Subcutaneous abdominal adipose tissue (tissue), 5 donors: ENCODE data around the gene ABTB2.
"Not testable (repeated sequence)": the region's sequence is repeated elsewhere in the genome, so short reads cannot be mapped to it uniquely, and the experiment has no call there.

Source experiments
- H3K27ac ChIP-seq: one replicate; pipeline ENCODE4 v1.7.0; 2013; ENCODE audit warnings: low read depth, mild to moderate bottlenecking, inconsistent platforms, low read length, moderate library complexity
- H3K27me3 ChIP-seq, 5 donors: one replicate each; pipeline ENCODE4 v1.7.0; 2013; ENCODE audit warnings: low read length in 5 of 5, inconsistent platforms in 1 of 5; ENCODE audit not compliant: control insufficient read depth in 5 of 5, insufficient read depth in 4 of 5
- H3K36me3 ChIP-seq, 5 donors: one replicate each; pipeline ENCODE4 v1.7.0; 2013; ENCODE audit warnings: low read length in 5 of 5; ENCODE audit not compliant: control insufficient read depth in 5 of 5, insufficient read depth in 5 of 5
- H3K4me1 ChIP-seq, 5 donors: one replicate each; pipeline ENCODE4 v1.7.0; 2013; ENCODE audit warnings: low read length in 5 of 5, mild to moderate bottlenecking in 3 of 5, moderate library complexity in 1 of 5; ENCODE audit not compliant: control insufficient read depth in 5 of 5, insufficient read depth in 5 of 5
- H3K4me3 ChIP-seq, 5 donors: one replicate each; pipeline ENCODE4 v1.7.0; 2013; ENCODE audit warnings: low read length in 5 of 5, low read depth in 1 of 5
- H3K9ac ChIP-seq, 5 donors: one replicate each; pipeline ENCODE4 v1.7.0; 2013; ENCODE audit warnings: low read length in 5 of 5, mild to moderate bottlenecking in 4 of 5, moderate library complexity in 3 of 5
- H3K9me3 ChIP-seq, 5 donors: one replicate each; pipeline ENCODE4 v1.7.0; 2013; ENCODE audit warnings: low read length in 5 of 5; ENCODE audit not compliant: control insufficient read depth in 5 of 5
- donor health status: healthy.
- donor health status: healthy.
- donor health status: healthy.
- donor health status: healthy.
- donor health status: healthy.

Gene ABTB2

GRCh38 chr11:34225091-34225490 is 132.7 kb downstream of the ABTB2 start:
- peaks cover 2 to 16% (median 14%) of the 10 kb centered on the region in 5 donors for H3K4me1 ChIP-seq
- no peak overlapping the region for H3K9ac ChIP-seq
- no peaks in the 10 kb centered on the region for H3K27me3 ChIP-seq
- H3K36me3 ChIP-seq, result no peaks in the 10 kb centered on the region
- H3K27ac ChIP-seq, result no peak overlapping the region
- no peaks in the 10 kb centered on the region for H3K9me3 ChIP-seq
- no peak overlapping the region for H3K4me3 ChIP-seq

- Histone ChIP-seq H3K4me3 (no peak overlapping the region), H3K9me3 (no peaks in the 10 kb centered on the region), H3K27ac (no peak overlapping the region), H3K27me3 (no peaks in the 10 kb centered on the region), H3K4me1 (peaks cover 2 to 22% (median 20%) of the 10 kb centered on the region in 5 donors), H3K9ac (no peak overlapping the region), H3K36me3 (no peaks in the 10 kb centered on the region)
Measured at GRCh38 chr11:34224434-34224966, 133.3 kb downstream of the ABTB2 start.

DNA sequence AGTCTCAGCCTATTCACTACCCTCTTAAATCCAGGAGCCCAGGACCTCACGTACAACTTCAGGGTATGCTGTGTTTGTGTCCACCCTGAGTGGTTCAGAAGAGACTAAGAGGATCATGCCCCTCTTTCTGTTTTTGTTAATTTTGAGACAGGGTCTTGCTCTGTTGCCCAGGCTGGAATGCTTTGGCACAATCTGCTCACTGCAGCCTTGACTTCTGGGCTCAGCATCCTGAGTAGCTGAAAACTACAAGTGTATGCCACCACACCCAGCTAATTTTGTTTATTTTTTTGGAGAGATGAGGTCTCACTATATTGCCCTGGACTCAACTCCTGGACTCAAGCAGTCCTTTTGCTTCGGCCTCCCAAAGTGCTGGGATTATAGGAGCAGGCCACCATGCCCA is 133.9 kb downstream of the ABTB2 start:
- Histone ChIP-seq H3K27ac (no peak overlapping the region), H3K36me3 (no peaks in the 10 kb centered on the region), H3K27me3 (no peaks in the 10 kb centered on the region), H3K9ac (no peak overlapping the region), H3K9me3 (no peaks in the 10 kb centered on the region), H3K4me3 (no peak overlapping the region), H3K4me1 (peaks cover 2 to 24% (median 20%) of the 10 kb centered on the region in 5 donors)

DNA sequence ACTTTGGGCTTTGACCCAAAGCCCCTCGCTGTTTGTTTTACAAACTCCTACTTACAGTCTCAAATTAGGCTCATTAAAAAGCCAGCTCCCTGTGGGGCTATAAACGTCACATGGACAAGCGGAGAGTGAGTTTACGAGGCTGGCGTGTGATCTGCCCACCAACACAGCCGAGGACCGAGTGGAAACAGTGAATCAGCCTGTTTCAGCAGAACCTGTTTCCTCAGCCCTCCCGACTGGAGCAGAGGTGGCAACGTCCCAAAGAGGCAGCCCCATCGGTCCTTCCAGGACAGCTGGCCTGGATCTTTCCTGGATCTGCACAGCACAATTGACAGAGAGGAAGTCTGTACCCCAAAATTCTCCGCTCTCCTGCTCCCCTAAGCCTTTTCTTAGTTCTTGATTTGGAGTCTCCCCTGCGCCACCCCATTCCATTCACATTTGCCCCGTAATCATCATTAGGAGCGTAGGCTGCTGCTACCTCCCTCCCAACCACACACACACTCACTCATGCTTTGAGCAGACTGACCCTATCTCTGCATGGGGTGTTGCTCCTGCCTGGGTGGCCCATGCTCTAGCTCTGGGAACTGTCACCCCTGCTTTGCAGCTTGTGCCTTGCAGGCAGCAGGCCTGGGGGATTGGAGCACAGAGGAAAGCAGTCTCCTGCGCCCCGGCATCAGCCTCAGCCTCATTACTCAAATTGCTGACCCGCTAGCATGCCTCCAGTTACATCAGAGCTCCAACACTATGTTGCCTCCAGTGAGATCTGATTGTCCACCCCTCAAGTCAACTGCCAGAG is 134.6 kb downstream of the ABTB2 start:
- no peak overlapping the region for H3K27ac ChIP-seq
- H3K4me3 ChIP-seq, result peak overlapping the region in 1 of 5 donors; percentile 32
- H3K36me3 ChIP-seq, result no peaks in the 10 kb centered on the region
- H3K9ac ChIP-seq, result no peak overlapping the region
- no peaks in the 10 kb centered on the region for H3K27me3 ChIP-seq
- no peaks in the 10 kb centered on the region for H3K9me3 ChIP-seq
- peaks cover 2 to 24% (median 20%) of the 10 kb centered on the region in 5 donors for H3K4me1 ChIP-seq

- no peaks in the 10 kb centered on the region for H3K27me3 ChIP-seq
- H3K9me3 ChIP-seq, result no peaks in the 10 kb centered on the region
- H3K4me3 ChIP-seq, result no peak overlapping the region
- H3K36me3 ChIP-seq, result no peaks in the 10 kb centered on the region
- no peak overlapping the region for H3K27ac ChIP-seq
- H3K9ac ChIP-seq, result no peak overlapping the region
- peaks cover 2 to 24% (median 20%) of the 10 kb centered on the region in 5 donors for H3K4me1 ChIP-seq
Measured at GRCh38 chr11:34222030-34222429, 135.8 kb downstream of the ABTB2 start.

DNA sequence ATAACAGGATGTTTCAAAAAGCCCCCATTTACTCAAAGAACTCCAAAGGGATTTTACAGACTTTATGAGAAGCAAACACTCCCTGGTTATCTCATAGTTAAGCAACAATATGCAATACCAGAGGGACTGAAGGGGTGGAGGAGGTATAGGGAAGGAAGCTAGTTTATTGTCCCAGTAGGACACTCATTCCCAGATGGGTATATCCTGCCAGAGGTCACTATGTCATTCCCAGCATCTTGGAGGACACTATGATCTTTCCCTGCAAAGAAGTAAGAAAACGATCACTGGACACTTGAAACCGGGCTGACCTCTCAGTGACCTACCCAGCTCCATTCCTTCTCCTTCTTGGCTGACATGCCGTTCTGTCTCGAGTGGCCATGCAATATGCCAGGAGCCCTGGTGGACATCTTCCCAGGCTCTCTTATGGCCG is 137.9 kb downstream of the ABTB2 start:
- H3K9ac ChIP-seq, result no peak overlapping the region
- H3K4me1 ChIP-seq, result peaks cover 2 to 24% (median 20%) of the 10 kb centered on the region in 5 donors
- no peaks in the 10 kb centered on the region for H3K27me3 ChIP-seq
- H3K4me3 ChIP-seq, result no peak overlapping the region
- H3K9me3 ChIP-seq, result no peaks in the 10 kb centered on the region
- H3K36me3 ChIP-seq, result no peaks in the 10 kb centered on the region
- no peak overlapping the region for H3K27ac ChIP-seq

DNA sequence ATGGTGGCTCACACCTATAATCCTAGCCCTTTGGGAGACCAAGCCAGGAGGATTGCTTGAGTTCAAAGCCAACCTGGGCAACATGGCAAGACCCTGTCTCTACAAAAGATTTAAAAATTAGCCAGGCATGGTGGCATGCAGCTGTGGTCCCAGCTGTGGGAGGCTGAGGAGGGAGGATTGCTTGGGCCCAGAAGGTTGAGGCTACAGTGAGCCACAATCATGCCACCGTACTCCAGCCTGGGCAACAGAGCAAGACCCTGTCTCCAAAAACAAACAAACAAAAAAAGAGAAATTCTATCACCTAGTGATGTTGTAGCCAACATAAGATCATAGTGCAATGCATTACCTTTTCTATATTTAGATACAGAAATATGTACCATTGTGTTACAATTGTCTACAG is 138.5 kb downstream of the ABTB2 start:
- Histone ChIP-seq H3K27ac (no peak overlapping the region), H3K4me1 (peaks cover 2 to 24% (median 20%) of the 10 kb centered on the region in 5 donors), H3K9me3 (no peaks in the 10 kb centered on the region), H3K4me3 (no peak overlapping the region), H3K27me3 (no peaks in the 10 kb centered on the region), H3K9ac (no peak overlapping the region), H3K36me3 (no peaks in the 10 kb centered on the region)

- not testable (repeated sequence) for H3K4me3 ChIP-seq, H3K9ac ChIP-seq, H3K36me3 ChIP-seq, H3K27ac ChIP-seq, H3K27me3 ChIP-seq, H3K9me3 ChIP-seq
- peaks cover 2 to 28% (median 21%) of the 10 kb centered on the region in 5 donors for H3K4me1 ChIP-seq
Measured at GRCh38 chr11:34218756-34219155, 139.1 kb downstream of the ABTB2 start.

DNA sequence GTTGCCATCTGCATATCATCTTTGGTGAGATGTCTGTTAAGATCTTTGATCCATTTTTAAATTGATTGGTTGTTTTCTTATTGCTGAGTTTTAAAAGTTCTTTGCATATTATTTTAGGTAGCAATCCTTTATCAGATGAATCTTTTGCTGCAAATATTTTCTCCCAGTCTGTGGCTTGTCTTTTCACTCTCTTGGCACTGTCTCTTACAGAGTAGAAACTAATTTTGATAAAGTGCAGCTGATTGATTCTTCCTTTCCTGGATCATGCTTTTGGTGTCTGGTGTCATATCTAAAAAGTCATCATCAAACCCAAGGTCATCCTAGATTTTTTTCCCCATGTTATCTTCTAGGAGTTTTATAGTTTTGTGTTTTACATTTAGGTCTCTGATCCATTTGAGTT is 139.7 kb downstream of the ABTB2 start:
- no peaks in the 10 kb centered on the region for H3K36me3 ChIP-seq
- peaks cover 2 to 26% (median 20%) of the 10 kb centered on the region in 5 donors for H3K4me1 ChIP-seq
- H3K9ac ChIP-seq, result no peak overlapping the region
- H3K9me3 ChIP-seq, result no peaks in the 10 kb centered on the region
- H3K27me3 ChIP-seq, result no peaks in the 10 kb centered on the region
- H3K4me3 ChIP-seq, result no peak overlapping the region
- H3K27ac ChIP-seq, result no peak overlapping the region

DNA sequence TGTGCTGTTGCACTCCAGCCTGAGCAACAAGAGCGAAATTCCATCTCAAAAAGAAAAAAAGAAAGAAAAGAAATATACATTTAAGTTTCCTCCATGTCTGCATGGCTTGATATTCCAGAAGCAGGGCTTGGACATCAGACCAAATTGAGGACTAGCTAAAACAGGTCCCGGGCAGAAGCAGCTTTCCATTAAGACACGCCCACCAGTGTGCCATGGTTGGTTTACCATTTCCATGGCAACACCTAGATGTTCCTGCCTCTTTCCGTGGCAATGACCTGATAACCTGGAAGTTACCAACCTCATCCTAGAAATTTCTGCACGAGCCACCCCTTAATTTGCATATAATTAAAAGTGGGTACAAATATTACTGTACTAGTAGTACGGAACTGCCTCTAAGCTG is 141.1 kb downstream of the ABTB2 start:
- peaks cover 0 to 20% (median 15%) of the 10 kb centered on the region in 5 donors for H3K4me1 ChIP-seq
- H3K9me3 ChIP-seq, result no peaks in the 10 kb centered on the region
- no peak overlapping the region for H3K27ac ChIP-seq
- no peaks in the 10 kb centered on the region for H3K27me3 ChIP-seq
- no peak overlapping the region for H3K9ac ChIP-seq
- no peaks in the 10 kb centered on the region for H3K36me3 ChIP-seq
- H3K4me3 ChIP-seq, result no peak overlapping the region
